Left forelimb (tissue), 1 donor: Measurements from ENCODE around the gene SPRYD3.
"Not testable (repeated sequence)": the region's sequence is repeated elsewhere in the genome, so short reads cannot be mapped to it uniquely, and the experiment has no call there.

Source experiments
- DNase-seq: peaks from one replicate; pipeline ENCODE4 v3.0.0-alpha.2; 2018; ENCODE audit warnings: low spot score

The SPRYD3 gene

GRCh38 chr12:53079226-53080117, at the start of gene SPRYD3:
SPRYD3 (minus strand) TSS chr12:53079390; CDS start chr12:53079333, 57 bp downstream.
- peak; percentile 99 for DNase-seq

GRCh38 chr12:53127169-53127568, 48.0 kb upstream of the SPRYD3 start:
- DNase-seq, result no peak

GRCh38 chr12:53124352-53124723, 45.1 kb upstream of the SPRYD3 start:
- no peak for DNase-seq

- no peak for DNase-seq
Observed at GRCh38 chr12:53123578-53124351, 44.6 kb upstream of the SPRYD3 start.

GRCh38 chr12:53122961-53123468, 43.8 kb upstream of the SPRYD3 start:
- no peak for DNase-seq

GRCh38 chr12:53120685-53121525, 41.7 kb upstream of the SPRYD3 start:
- no peak for DNase-seq

GRCh38 chr12:53118751-53119300, 39.6 kb upstream of the SPRYD3 start:
- no peak for DNase-seq

GRCh38 chr12:53115891-53116648, 36.9 kb upstream of the SPRYD3 start:
- no peak for DNase-seq

- DNase-seq, result no peak
Observed at GRCh38 chr12:53115112-53115890, 36.1 kb upstream of the SPRYD3 start.

- DNase-seq, result no peak
Observed at GRCh38 chr12:53113951-53114350, 34.8 kb upstream of the SPRYD3 start.

- DNase-seq, result no peak
Observed at GRCh38 chr12:53113136-53113705, 34.0 kb upstream of the SPRYD3 start.

- DNase-seq, result not testable (repeated sequence)
Observed at GRCh38 chr12:53112431-53112830, 33.2 kb upstream of the SPRYD3 start.

- no peak for DNase-seq
Observed at GRCh38 chr12:53107122-53107521, 27.9 kb upstream of the SPRYD3 start.

- no peak for DNase-seq
Observed at GRCh38 chr12:53105712-53106439, 26.7 kb upstream of the SPRYD3 start.

- no peak for DNase-seq
Observed at GRCh38 chr12:53105256-53105655, 26.1 kb upstream of the SPRYD3 start.

GRCh38 chr12:53103860-53104305, 24.7 kb upstream of the SPRYD3 start:
- DNase-seq, result no peak

GRCh38 chr12:53102883-53103807, 24.0 kb upstream of the SPRYD3 start, which contains the start of gene SOAT2:
SOAT2 (plus strand) TSS chr12:53103486; CDS start chr12:53103578, 92 bp downstream.
- no peak for DNase-seq
